ENCODE measurements around the gene SOCS1.

Gene SOCS1

GRCh38 chr16:11208916-11209665 lies 46.9 kb downstream of the SOCS1 start:
- in situ Hi-C loops (cut with MboI; ENCODE audit: low sequenced_read_pairs): no loop called here

- in situ Hi-C loops (cut with MboI; ENCODE audit: low sequenced_read_pairs): no loop called here
These were observed 48.4 kb downstream of the SOCS1 start for GRCh38 chr16:11207646-11208045.

GRCh38 chr16:11205754-11206581 lies 50.0 kb downstream of the SOCS1 start:
- in situ Hi-C loops (cut with MboI; ENCODE audit: low sequenced_read_pairs): no loop called here

GRCh38 chr16:11205065-11205699 lies 50.8 kb downstream of the SOCS1 start:
- in situ Hi-C loops (cut with MboI; ENCODE audit: low sequenced_read_pairs): no loop called here

- in situ Hi-C loops (cut with MboI; ENCODE audit: low sequenced_read_pairs): no loop called here
These were observed 51.4 kb downstream of the SOCS1 start for GRCh38 chr16:11204513-11205047.
